Retina (tissue), 1 donor: ENCODE measurements around the gene CDC7.
"Not testable (repeated sequence)": the region's sequence is repeated elsewhere in the genome, so short reads cannot be mapped to it uniquely, and the experiment has no call there.

ENCODE experiments used
- DNase-seq: peaks from one replicate; pipeline ENCODE4 v3.0.0-alpha.2; 2016

Gene CDC7

DNA sequence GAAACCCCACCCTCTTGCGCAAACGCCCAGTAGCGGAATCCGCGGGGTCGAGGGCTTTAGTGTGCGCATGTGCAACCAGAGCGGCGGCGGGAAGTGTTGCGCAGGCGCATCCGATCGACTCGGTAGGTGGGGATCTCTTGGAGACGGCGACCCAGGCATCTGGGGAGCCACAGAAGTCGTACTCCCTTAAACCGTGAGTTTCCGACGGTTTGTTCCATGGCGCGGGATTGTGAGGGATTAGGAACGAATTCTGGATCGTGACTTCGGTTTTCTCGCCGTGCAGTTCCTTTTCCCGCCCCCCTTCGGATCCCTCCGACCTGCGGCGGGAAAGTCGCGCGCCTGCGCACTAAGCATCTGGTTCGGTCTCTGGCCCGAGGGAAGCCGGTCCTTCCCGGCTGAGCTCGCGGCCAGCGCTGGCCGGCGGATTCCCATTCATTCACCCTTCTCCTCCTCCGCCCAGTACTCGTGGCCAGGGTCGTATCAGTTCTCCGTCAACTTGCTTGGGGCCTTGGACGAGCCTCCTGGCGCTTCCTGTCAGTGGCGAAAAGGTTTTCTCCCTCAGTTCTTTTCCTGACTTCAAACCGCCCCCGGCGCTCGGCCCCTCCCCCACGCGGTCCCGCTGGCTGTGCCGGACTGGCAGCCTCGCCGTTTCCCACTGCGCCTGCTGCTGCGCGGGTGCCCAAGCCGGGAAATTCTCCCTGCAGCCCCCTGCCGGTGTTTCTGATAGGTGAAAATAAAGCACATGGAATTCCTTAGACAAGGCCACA lies at the start of gene CDC7:
TSS of gene CDC7 (plus strand) at position 96 of the 767 bp plus-strand sequence. CDS start 866 bp downstream, outside the sequence.
- peak; percentile 100 for DNase-seq

DNA sequence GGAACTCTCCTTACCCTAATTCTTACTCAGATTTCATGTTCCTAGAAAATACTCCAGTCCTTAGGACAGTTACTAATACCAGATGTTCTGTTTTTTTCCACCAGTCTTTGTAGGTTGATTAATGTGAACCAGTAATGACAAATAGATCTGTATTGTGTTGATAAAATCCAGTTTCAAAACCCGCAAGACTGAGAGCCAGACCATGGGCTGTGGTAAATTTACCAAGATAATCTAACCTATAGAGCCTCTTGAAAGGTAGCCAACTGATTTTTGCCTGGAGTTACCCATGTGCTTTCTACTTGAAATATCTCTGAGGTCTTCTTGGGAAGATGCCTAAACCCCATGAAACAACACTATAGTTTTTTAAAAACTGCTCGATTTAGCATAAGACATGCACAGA lies 46.5 kb upstream of the CDC7 start:
- DNase-seq, result no peak

DNA sequence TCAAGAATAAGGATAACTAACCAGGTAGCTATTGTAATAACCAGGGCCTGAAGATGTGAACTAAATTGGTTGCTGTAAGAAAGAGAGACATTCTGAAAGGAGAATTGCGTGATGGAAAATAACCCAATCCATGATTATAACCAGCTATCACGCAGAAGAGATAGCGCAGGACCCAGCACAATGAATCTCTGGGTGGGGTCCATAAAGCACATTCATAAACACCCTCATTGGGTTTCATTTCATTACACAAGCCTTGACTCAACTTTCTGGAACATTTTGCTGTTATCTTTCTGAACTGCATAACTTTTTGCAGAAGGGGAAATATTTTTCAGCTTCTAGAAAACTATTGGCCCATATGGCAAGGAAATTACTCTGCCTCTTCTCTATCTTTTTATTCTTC lies 45.3 kb upstream of the CDC7 start:
- DNase-seq, result no peak

DNA sequence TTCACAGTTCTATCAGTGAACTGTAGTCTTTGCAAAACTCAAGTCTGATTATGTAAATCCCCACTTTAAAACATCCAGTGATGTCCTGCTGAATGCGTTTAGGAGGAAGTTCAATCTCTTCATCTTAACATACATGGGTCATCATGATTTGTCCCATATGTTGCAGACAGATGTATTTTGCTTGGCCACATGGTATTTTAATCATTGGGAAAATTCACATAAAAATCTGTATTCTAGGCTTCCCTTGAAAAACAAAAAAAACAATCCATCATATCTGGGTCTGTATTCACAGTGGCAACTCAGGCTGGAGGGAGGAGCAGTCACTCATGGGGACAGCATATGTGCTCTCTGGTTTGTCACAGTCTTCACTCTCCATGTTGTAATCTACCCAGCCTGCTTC lies 44.8 kb upstream of the CDC7 start:
- DNase-seq, result no peak

DNA sequence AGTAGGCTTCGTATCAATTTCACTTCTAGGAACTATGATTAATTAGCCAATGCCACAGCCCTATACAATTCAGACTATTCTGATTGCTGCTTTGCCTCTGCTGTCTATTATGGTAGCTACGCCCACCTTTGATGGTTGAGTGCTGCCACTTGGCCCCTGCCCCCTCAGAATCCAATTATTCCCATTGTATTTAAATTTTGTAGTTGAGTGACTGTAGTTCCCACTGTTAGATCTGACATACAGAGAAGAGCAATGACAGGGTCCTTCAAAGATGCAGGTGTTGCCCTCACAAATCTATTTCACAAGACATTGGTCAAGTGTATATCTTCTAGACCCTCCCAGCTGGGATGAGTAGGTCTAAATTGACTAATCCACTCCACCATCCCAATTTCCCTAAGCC lies 35.3 kb upstream of the CDC7 start:
- not testable (repeated sequence) for DNase-seq

DNA sequence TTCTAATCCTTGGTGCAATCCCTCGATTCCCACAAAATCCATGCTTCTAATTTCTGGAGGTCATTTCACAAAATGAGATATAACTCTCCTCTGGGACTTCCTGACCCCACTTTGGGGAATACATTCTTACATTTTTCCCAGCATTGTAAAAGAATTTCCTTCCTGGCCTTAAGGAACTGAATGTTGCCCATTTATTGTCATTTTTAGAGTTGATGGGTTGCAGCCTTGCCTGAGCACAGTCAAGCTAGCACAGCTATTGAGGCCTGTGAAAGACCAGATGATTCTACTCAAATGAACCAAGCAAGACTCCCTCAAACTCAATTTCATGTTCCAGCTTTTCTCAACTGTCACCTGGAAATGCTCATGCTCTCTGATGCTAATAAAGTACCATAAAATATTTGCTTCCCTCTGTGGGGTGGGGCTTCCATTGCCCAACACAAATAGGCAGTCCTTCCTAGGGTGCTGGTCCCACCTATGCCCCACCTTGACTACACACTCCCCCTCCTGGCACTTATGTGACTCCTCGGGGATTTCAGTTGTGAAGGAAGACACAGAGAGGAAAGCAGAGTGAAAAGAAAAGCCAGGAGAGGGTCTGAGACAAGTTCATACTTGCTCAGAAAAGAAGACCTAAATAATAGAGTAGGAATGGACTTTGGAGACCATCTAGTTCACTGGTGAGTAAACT lies 24.0 kb upstream of the CDC7 start:
- no peak for DNase-seq

DNA sequence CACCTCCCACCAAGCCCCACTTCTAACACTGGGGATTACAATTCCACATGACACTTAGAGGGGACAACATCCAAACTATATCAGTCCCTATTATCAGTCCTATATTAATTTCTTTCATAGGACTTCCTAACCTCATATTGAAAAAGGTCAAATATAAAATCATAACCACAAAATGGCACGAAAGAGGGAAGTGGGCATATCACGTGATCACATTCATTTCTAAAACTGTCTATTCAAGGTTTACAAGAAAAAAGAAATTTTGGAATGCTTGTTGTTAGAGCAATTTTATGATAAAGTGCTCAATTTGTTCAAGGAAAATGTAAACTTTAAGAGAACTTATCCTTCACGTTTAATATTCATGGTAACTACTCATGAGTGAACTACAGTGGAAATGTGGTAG lies 13.2 kb upstream of the CDC7 start:
- no peak for DNase-seq

DNA sequence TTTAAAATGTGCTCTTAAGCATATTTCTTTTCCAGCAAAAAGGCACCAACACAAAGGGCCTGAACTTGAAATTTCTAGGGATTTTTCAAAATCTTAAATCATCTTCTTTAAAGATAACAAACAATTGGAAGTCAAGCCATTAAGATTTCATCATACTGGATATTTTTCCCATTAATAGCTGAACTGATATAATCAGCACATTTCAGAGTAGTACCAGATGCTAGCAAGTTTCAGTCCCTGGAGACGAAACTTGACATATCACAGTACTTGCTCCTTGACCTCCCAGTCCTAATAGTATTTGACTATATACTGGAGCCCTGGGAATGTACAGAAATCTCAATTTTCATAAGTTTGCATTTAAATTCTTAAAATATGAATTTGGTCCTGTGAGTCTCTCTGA lies 10.2 kb upstream of the CDC7 start:
- no peak for DNase-seq

DNA sequence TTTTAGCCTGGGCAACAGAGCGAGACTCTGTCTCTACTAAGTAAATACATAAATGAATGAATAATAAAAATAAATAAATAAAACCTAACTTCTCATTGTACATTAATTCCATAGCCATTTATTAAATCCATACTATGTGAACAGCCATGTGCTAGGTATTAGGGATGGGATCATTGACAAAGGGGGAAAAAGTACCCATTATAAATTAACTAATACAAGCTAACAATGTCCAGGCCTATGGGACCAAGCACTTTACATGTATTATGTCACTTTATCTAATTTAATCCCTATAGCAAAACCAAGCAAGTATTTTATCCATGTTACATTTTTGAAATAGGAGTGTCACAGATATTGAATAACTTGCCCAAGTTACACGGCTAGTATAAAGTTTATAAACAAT lies 2.6 kb upstream of the CDC7 start:
- DNase-seq, result no peak

DNA sequence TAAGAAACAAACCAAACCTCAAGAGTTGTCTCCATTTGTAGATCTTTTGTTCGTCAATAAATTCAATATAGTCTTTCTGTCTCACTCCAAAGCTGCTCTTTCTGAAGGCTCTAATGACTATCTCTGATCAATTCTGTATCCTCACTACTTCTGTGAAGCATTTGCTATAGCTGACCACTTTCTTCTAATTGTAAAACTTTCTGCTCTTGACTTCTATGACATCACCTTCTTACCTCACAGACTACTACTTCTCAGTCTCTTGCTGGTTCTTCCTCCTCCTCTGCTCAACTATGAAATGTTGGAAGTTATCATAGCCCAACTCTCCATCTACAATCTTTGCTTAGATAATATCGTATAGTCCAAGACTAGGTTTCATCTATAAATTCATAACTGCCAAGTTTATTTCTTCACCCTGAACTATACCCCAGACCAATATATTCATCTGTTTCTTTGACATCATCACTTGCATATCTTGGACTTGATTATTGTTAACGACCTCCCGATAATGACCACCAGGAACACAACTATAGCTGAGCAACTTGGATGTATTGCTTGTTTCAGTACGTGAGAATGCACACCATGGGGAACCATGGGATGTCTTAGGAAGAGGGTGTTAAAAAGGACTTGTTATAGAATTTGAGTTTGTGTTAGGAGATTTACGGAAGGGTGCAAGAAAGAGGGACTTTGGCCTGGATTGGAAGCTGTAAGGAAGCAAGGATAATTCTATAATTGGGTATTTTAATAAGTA lies 2.0 kb upstream of the CDC7 start:
- DNase-seq, result no peak

DNA sequence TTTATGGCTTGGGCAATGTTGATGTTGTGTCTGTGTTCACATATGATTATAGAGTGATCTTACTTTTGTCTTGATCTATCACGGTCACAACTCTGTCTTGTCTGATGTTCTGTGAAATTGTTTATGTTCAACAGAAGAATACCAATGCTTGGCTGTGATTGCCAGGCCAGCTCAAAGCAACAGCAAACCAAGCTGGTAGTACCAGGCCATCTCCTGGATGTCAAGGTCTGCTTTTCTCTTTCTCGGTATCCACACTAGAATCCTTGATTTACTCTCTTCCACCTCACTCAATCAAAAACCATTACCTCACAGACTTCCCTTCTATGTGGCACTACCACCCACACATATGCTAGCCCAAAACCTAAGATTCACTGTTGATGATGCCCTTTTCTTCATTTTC lies 1.3 kb upstream of the CDC7 start:
- no peak for DNase-seq

DNA sequence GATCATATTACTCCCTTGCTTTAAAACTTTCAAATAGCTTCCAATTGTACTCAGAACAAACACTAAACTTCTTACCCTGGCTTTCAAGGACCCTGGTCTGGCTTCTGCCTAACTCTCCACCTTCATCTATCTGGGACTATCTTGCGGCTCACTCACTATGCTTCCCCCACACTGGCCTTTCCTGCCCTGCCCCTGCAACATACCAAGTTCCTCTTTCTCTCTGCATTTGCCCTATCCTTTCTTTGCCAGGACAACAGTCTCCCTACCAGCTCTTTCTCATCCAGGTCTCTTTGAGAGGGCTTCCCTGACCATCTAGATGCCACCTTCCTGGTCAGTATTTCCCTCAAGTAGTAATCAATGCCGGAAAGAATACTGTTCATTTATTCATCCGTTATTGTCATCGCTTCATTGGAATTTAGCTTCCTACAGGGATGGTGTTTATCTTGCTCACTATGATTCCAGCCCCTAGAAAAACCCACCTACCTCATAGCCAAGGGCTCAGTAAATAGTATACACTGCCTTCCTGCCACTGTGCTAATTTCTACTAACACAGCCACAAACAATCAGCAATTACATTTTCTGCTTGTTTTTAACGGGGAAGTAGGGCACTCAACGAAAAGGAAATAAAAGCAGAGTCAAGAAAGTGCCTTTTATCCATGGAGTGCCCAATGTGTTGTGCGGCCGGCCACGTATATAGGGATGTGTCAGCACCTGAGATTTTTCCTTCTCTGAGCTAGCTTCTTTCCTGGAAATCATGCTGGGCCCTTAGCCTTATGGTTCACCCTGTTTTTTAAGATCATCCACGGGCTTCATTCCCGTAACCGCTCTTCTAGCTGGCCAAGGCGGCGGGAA lies 521 bp upstream of the CDC7 start:
- no peak for DNase-seq

DNA sequence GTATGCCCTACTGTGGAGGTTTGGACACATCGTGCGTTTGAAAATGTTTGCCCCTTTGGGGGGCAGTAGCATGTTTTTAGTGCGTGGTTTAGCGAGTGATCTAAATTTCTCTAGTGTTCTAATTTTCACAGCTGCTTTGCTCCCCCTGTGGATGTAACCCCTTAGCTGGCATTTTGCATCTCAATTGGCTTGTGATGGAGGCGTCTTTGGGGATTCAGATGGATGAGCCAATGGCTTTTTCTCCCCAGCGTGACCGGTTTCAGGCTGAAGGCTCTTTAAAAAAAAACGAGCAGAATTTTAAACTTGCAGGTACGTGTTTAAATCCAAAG lies 836 bp downstream of the CDC7 start:
- DNase-seq, result no peak

DNA sequence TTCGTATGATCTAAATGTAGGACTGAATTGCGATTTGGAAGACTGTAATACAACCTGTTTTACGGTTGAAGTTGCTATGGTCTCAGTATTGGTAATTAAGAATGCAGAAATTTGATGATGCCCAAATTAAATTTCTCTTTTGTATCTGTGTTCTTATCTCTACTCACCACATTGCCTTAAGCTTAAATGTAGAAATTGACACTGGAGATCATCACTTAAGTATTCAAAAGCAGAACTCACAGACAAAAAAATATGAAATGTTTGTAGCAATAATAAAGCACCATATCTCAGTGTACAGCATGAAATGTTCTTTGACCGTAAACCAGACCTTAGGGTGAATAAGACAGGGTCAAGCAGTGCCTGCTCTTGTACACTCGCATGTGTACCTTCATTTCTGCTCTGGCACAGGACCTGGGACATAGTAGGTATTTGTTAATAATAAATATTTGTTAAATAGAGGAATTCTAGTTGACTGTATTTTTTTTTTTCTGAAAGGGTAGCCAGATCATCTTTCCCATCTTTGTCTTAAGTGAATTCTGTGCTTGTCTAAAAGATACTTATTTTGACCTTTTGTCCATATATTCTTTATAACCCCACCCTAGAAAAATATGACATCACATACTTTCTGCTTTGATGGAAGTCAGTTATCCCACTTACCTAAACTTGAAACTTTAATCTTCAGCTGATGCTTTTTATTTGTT lies 1.5 kb downstream of the CDC7 start:
- DNase-seq, result peak; percentile 5

DNA sequence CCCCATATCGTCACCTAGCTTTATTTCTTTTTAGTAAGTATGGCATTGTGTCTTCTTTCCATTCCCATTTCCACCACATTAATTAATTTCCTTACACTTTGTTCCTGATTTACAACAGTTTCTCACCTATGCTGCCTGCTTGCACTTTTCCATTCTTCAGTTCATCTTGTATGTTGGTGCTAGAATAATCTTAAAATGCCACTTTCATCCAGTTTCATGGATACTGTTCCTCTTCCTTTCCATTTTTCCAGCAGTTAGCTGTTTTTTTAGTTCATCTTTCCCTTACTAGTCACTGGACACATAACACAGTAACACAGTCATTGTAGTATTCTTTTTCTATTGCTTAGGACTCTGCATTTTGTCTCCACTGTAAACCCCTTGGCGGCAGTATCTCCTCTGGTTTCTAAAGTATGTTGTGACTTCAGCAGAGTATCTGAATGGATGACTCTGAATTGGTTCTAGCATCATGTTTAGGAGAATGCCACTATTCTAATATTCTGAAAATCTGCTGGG lies 2.1 kb downstream of the CDC7 start:
- no peak for DNase-seq

DNA sequence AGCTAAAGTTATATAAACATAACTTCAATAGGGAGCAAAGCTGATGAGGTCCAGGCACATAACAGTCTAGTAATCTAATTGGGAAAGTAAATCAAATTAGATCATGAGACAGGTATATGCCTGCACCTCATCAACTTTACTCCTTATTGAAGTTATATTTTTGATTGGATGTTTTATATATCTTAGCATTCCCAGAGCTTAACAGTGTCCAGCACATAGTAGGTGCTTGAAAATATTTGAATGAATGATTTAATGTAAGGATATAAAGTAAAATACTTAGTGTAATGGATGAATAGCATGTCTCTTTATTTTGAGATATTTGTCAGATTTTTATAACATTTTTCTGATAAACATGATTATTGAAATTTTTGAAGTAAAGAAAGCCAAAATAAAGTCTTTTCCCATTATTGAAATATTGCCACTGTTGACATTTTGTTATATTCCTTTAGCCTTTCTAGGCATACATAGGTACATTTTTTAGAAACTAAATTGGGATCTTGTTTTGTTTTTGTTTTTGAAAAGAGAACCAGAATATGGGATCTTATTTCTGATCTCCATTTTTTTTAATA lies 2.8 kb downstream of the CDC7 start:
- no peak for DNase-seq

DNA sequence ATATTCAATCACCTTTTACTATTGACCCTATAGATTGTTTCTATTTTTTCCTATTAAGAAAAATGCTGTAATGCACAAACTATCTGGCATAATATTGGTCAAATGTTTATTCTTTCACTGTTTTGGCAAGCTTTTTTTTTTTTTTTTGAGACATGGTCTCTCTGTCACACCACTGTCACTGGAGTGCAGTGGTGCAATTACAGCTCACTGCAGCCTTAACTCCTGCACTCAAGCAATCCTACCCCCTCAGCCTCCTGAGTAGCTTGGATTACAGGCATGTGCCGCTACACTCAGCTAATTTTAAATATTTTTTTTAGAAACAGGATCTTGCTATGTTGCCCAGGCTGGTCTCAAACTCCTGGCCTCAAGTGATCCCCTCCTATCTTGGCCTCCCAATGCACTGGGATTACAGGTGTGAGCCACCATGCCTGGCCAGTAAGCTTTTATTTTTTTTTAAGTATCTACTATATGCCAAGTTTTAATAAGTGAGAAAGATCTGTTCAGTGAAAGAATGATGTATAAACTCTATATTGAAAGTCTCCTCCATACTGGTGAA lies 3.4 kb downstream of the CDC7 start:
- no peak for DNase-seq

DNA sequence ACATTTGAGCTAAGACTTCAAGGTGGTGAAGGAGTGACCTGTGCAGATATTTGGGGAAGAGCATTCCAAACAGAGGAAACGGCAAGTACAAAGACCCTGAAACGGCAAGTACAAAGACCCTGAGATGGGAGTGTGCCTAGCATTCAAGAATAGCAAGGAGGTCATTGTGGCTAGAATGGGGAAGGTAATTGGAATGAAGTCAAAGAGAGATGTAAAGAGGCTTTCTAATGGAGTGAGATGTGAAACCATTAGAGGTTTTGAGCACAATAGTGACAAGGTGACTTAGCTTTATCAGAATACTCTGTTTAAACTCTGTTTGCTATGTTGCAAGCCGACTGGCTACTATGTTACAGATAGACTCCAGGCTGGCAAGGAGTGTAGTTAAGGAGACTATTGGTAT lies 4.4 kb downstream of the CDC7 start:
- DNase-seq, result no peak

DNA sequence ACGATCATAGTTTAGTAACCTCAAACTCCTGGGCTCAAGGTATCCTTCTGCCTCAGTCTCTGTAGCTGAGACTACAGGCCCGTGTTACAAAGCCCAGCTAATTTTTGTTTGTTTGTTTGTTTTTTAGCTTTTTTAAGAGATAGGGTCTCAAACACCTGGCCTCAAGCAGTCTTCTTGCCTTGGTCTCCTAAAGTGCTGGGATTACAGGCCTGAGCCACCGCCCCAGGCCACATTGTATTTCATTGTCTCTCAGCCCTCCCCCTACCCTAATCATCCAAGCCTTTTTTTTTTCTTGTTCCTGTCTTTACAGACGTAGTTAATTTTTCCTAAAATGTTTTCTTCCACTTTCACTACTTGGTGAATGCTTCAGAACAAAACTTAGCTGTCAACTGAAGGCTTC lies 5.4 kb downstream of the CDC7 start:
- no peak for DNase-seq

DNA sequence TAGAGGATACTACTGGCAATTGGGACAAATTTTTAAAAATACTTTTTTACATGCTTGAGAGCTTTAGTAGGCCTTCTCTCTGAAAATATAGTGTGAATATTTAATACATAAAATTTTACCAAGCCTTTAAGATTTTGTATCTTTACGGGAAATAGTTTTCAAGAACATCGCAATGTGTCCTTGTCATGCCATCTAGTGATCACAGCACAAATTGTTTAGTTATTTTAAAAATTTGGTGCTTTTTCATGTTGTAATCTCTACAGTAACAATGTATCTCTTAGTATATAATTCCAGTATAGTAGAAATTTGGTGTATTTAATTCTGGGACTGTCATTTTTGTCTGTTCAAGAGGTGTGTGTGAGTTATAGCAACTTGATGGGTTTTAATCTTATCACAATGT lies 6.7 kb downstream of the CDC7 start:
- DNase-seq, result no peak

DNA sequence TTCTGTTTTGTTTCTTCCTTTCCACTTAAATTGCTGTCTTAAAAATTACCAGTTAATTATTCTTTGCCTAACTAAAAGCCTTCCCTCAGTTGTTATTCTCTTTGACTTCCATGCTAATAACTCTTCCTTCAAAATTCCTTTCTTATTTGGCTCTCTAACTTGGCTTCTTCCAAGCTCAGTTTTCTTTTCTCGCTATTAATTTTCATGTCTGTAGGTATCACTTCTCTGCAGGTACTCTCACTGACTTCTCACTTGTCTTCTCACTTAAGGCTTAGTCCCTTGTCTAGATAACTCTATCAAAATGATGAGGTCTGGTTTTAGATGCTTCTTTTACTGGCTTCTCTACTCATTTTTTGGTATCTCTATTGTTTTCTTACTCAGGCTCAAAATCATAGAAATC lies 10.1 kb downstream of the CDC7 start:
- no peak for DNase-seq

DNA sequence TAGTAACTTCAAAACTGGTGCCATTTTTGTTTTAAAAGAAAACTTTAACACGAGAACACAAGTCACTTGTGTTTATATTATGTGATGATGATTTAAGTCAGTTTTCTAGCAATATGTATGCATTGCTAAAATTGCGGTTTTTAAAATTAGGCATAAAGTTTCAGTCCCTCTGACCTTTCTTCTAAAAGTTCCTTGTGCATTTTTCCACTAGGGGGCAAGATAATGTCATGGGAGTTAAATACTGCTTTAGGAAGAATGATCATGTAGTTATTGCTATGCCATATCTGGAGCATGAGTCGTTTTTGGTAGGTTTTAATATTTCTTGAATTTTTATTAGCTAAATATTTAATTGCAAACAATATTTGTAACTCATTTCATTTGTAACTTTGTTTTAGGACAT lies 10.7 kb downstream of the CDC7 start:
- DNase-seq, result no peak
